ENCODE results near the gene RALGAPA1. TPM values are rescaled to one million over a fixed set of nuclear protein-coding genes. Genes with fewer than 3 reads are reported as not detected.

The RALGAPA1 gene
- total and polyA plus RNA-seq, 2 of the 13 experiments (the other 11 are each of a cell fraction or from before 2014, with no cell fraction given), result 65.0 to 89.2 TPM

DNA sequence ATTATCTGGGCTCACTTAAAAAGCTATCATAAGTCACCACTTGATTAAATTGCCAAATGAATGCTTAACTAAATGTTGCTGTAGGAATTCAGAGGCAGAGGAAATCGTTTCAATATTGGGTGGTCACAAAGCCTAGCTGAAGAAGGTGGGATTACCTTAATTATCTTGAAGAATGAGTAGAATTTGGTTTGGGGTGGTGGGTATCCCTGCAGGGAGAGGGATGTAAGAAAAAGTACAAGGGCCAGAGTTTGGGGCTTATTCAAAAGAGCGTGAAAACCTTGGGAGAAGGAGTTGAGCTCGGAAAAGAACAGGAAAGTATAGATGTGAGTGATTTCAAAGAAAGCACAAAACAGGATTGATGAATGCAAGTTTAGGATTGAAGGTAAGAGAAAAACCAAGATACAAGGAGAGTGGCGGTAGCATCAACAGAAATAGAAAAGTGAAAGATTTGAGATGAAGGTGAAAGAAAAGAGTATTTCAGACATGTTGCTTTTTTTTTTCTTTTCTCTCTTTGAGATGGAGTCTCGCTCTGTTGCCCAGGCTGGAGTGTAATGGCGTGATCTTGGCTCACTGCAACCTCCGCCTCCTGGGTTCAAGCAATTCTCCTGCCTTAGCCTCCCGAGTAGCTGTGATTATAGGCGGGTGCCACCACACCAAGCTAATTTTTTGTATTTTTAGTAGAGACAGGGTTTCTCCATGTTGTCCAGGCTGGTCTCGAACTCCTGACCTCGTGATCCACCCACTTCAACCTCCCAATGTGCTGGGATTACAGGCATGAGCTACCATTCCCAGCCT, 18.8 kb upstream of the RALGAPA1 start:
- H4K20me1 ChIP-seq (ENCODE audit: insufficient read depth, low read length), result no peaks in the 10 kb centered on the region
- H3K27ac ChIP-seq (ENCODE audit: extremely low read length, insufficient read depth, low read length), result no peak overlapping the region
- in situ Hi-C loops (cut with HindIII; ENCODE audit: extremely low pct_ligation_motif_present, low pct_unique_long_range_greater_than_20kb) (no loop called here), intact Hi-C loops (cut with micrococcal nuclease; ENCODE audit: unreplicated experiment) (no loop called here)
- ATAC-seq (no peak), DNase-seq (ENCODE audit: low spot score) (no peak), FAIRE-seq (no peak)
- H3K9me3 ChIP-seq (ENCODE audit: low read length), result no peaks in the 10 kb centered on the region
- peaks cover 7 to 14% of the 10 kb centered on the region in 2 experiments for H3K36me3 ChIP-seq (replicated peaks in 1 of 2; ENCODE audit: control insufficient read depth in 1 of 2, insufficient read depth in 2 of 2, low read length in 2 of 2)
- peak overlapping the region; percentile 78 to 99 (median 95); a peak in 5 of 6 replicates for H3K4me3 ChIP-seq (replicated peaks in 1 of 3; ENCODE audit: insufficient read depth in 1 of 3, low read depth in 2 of 3, low read length in 3 of 3)
- H3K79me2 ChIP-seq (ENCODE audit: insufficient read depth, low read length), result peaks cover 18% of the 10 kb centered on the region
- H3K27me3 ChIP-seq (ENCODE audit: control insufficient read depth in 1 of 2, insufficient read depth in 2 of 2, low read length in 2 of 2), result no peaks in the 10 kb centered on the region; a peak in 1 of 5 replicates
- peak overlapping the region; percentile 83 for H3K4me2 ChIP-seq (ENCODE audit: low read depth, low read length)
- H2AFZ ChIP-seq (ENCODE audit: low read length), result no peak overlapping the region
- peaks cover 31% of the 10 kb centered on the region for H3K4me1 ChIP-seq (ENCODE audit: insufficient read depth, low read length)
- 87% methylated on average over 11 of the region's 11 CpGs for WGBS (ENCODE audit: low lambda C conversion rate)
- POLR2A ChIA-PET, result interaction anchor here (2.2 to 3.0 kb wide), 3 partner anchors 8 to 20 kb away, joined by 21 to 81 read pairs (median 30); partner anchors contain the start of gene RALGAPA1
- no TSS peak for BruUV-seq (replicated peaks)
- CTCF ChIA-PET (ENCODE audit: low intra/inter-chr PET ratio, low total read pairs), result no interaction called here
- peak overlapping the region; percentile 97; the same call in 1 of the 2 replicates for H3K9ac ChIP-seq (ENCODE audit: insufficient read depth, low read depth, low read length)
- 0 out of 2 replicates have a peak, but pooled peaks have one; percentile 22 for TF ChIP-seq JUN (CRISPR knock-in tag; IDR thresholded peaks at IDR 0.05)
- TF ChIP-seq ZFYVE20 (CRISPR knock-in tag; IDR thresholded peaks at IDR 0.05; ENCODE audit: borderline replicate concordance, low read depth), result no peak
- TF ChIP-seq ZNF343 (CRISPR knock-in tag; IDR thresholded peaks at IDR 0.05), result 0 out of 2 replicates have a peak, but pooled peaks have one; percentile 65
- TF ChIP-seq, protein P1, sequence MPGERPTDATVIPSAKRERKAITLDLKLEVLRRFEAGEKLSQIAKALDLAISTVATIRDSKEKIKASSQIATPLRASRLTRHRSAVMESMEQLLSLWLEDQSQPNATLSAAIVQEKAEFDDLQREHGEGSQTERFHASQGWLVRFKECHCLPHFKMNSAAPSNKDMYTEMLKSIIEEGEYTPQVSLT (CRISPR knock-in tag; IDR thresholded peaks at IDR 0.05; ENCODE audit: borderline replicate concordance, low read depth), result 0 out of 2 replicates have a peak, but pooled peaks have one; percentile 2
- TF ChIP-seq, protein P2, sequence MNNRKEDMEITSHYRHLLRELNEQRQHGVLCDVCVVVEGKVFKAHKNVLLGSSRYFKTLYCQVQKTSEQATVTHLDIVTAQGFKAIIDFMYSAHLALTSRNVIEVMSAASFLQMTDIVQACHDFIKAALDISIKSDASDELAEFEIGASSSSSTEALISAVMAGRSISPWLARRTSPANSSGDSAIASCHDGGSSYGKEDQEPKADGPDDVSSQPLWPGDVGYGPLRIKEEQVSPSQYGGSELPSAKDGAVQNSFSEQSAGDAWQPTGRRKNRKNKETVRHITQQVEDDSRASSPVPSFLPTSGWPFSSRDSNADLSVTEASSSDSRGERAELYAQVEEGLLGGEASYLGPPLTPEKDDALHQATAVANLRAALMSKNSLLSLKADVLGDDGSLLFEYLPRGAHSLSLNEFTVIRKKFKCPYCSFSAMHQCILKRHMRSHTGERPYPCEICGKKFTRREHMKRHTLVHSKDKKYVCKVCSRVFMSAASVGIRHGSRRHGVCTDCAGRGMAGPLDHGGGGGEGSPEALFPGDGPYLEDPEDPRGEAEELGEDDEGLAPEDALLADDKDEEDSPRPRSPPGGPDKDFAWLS (CRISPR knock-in tag; IDR thresholded peaks at IDR 0.05; ENCODE audit: borderline replicate concordance), result peak; percentile 77; the same call in 1 of the 2 replicates
- no peak for TF ChIP-seq JDP2 (CRISPR knock-in tag; IDR thresholded peaks at IDR 0.05; ENCODE audit: borderline replicate concordance)
- no peak for TF ChIP-seq ZNF674 (CRISPR knock-in tag; IDR thresholded peaks at IDR 0.05; ENCODE audit: low read depth)
- TF ChIP-seq, protein P3, sequence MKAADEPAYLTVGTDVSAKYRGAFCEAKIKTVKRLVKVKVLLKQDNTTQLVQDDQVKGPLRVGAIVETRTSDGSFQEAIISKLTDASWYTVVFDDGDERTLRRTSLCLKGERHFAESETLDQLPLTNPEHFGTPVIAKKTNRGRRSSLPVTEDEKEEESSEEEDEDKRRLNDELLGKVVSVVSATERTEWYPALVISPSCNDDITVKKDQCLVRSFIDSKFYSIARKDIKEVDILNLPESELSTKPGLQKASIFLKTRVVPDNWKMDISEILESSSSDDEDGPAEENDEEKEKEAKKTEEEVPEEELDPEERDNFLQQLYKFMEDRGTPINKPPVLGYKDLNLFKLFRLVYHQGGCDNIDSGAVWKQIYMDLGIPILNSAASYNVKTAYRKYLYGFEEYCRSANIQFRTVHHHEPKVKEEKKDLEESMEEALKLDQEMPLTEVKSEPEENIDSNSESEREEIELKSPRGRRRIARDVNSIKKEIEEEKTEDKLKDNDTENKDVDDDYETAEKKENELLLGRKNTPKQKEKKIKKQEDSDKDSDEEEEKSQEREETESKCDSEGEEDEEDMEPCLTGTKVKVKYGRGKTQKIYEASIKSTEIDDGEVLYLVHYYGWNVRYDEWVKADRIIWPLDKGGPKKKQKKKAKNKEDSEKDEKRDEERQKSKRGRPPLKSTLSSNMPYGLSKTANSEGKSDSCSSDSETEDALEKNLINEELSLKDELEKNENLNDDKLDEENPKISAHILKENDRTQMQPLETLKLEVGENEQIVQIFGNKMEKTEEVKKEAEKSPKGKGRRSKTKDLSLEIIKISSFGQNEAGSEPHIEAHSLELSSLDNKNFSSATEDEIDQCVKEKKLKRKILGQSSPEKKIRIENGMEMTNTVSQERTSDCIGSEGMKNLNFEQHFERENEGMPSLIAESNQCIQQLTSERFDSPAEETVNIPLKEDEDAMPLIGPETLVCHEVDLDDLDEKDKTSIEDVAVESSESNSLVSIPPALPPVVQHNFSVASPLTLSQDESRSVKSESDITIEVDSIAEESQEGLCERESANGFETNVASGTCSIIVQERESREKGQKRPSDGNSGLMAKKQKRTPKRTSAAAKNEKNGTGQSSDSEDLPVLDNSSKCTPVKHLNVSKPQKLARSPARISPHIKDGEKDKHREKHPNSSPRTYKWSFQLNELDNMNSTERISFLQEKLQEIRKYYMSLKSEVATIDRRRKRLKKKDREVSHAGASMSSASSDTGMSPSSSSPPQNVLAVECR (CRISPR knock-in tag; IDR thresholded peaks at IDR 0.05; ENCODE audit: borderline replicate concordance), result no peak
- no peak for TF ChIP-seq FOXP1 (IDR thresholded peaks at IDR 0.05)
- no peak for TF ChIP-seq FOXP1 (CRISPR knock-in tag; IDR thresholded peaks at IDR 0.05)
- no peak for TF ChIP-seq ZNF33A (CRISPR knock-in tag; IDR thresholded peaks at IDR 0.05; ENCODE audit: borderline replicate concordance)
- TF ChIP-seq ZNF44 (CRISPR knock-in tag; IDR thresholded peaks at IDR 0.05), result no peak
- TF ChIP-seq CAMTA2 (CRISPR knock-in tag; IDR thresholded peaks at IDR 0.05; ENCODE audit: borderline replicate concordance), result 0 out of 2 replicates have a peak, but pooled peaks have one; percentile 35
- 0 out of 2 replicates have a peak, but pooled peaks have one; percentile 60 for TF ChIP-seq SMYD3 (CRISPR knock-in tag; IDR thresholded peaks at IDR 0.05)
- TF ChIP-seq ZSCAN22 (CRISPR knock-in tag; IDR thresholded peaks at IDR 0.05), result no peak
- 0 out of 2 replicates have a peak, but pooled peaks have one; percentile 58 for TF ChIP-seq ZNF510 (CRISPR knock-in tag; IDR thresholded peaks at IDR 0.05; ENCODE audit: low read depth)
- TF ChIP-seq PRPF4 (IDR thresholded peaks at IDR 0.05; ENCODE audit: low read depth, low read length, poor library complexity, severe bottlenecking), result no peak
